Endothelial cell (in vitro differentiated cells): ENCODE measurements around the gene VRK2. TPM values are rescaled to one million over a fixed set of nuclear protein-coding genes. Genes with fewer than 3 reads are reported as not detected.

ENCODE experiments used
- DNase-seq: peaks from one replicate; pipeline ENCODE4 v3.0.0; 2021; ENCODE audit warnings: low spot score
- H3K27ac Mint-ChIP-seq: one replicate; pipeline ENCODE4 v1.8.0; 2021; ENCODE audit warnings: mixed read lengths, inconsistent platforms; ENCODE audit not compliant: unreplicated experiment
- H3K27me3 Mint-ChIP-seq: one replicate; pipeline ENCODE4 v1.8.0; 2021; ENCODE audit warnings: mild to moderate bottlenecking, moderate library complexity, mixed read lengths, inconsistent platforms; ENCODE audit not compliant: unreplicated experiment
- H3K36me3 Mint-ChIP-seq: one replicate; pipeline ENCODE4 v1.8.0; 2021; ENCODE audit warnings: mild to moderate bottlenecking, low read depth, mixed read lengths, inconsistent platforms; ENCODE audit not compliant: unreplicated experiment
- H3K4me1 Mint-ChIP-seq: one replicate; pipeline ENCODE4 v1.8.0; 2021; ENCODE audit warnings: mild to moderate bottlenecking, mixed read lengths, inconsistent platforms; ENCODE audit not compliant: unreplicated experiment
- H3K4me3 Mint-ChIP-seq: one replicate; pipeline ENCODE4 v1.8.0; 2021; ENCODE audit warnings: mild to moderate bottlenecking, mixed read lengths, inconsistent platforms; ENCODE audit not compliant: unreplicated experiment
- H3K9me3 Mint-ChIP-seq: one replicate; pipeline ENCODE4 v1.8.0; 2021; ENCODE audit warnings: mixed read lengths, inconsistent platforms; ENCODE audit not compliant: unreplicated experiment
- CTCF ChIP-seq: fragments of 200-600 bp; sonication (generic); IDR thresholded peaks from one replicate; pipeline ENCODE4 v1.5.0; 2021; ENCODE audit warnings: antibody characterized with exemption; ENCODE audit not compliant: unreplicated experiment
- total RNA-seq: library from RNA; stranded (reverse); fragmentation: NEBNext Ultra II Directional; extraction: Animal tissue kit (Norgen Biotek cat#: 25700); gene quantifications from one replicate; pipeline ENCODE4 v1.2.1, GENCODE V29; 2021; ENCODE audit not compliant: unreplicated experiment

The VRK2 gene
- total RNA-seq, 1 donor from 2014 or later: 18.3 TPM

- Mint-ChIP-seq H3K4me1 (no peaks in the 10 kb centered on the region), H3K9me3 (no peaks in the 10 kb centered on the region), H3K27ac (no peak overlapping the region), H3K4me3 (no peak overlapping the region), H3K27me3 (no peaks in the 10 kb centered on the region), H3K36me3 (no peaks in the 10 kb centered on the region)
- TF ChIP-seq CTCF: no peak
- no peak for DNase-seq
Measured at GRCh38 chr2:58052978-58053377, 6.4 kb downstream of the VRK2 start.

GRCh38 chr2:58054264-58054663, 7.7 kb downstream of the VRK2 start:
- no peaks in the 10 kb centered on the region for H3K9me3 Mint-ChIP-seq
- no peaks in the 10 kb centered on the region for H3K36me3 Mint-ChIP-seq
- DNase-seq: no peak
- no peak for TF ChIP-seq CTCF
- no peak overlapping the region for H3K27ac Mint-ChIP-seq
- H3K4me1 Mint-ChIP-seq: no peaks in the 10 kb centered on the region
- H3K4me3 Mint-ChIP-seq: no peak overlapping the region
- no peaks in the 10 kb centered on the region for H3K27me3 Mint-ChIP-seq

GRCh38 chr2:58055033-58055786, 8.6 kb downstream of the VRK2 start:
- TF ChIP-seq CTCF: no peak
- DNase-seq: no peak
- no peak overlapping the region for H3K27ac Mint-ChIP-seq
- no peaks in the 10 kb centered on the region for H3K9me3 Mint-ChIP-seq
- no peaks in the 10 kb centered on the region for H3K36me3 Mint-ChIP-seq
- no peaks in the 10 kb centered on the region for H3K4me1 Mint-ChIP-seq
- H3K4me3 Mint-ChIP-seq: no peak overlapping the region
- H3K27me3 Mint-ChIP-seq: no peaks in the 10 kb centered on the region

- H3K9me3 Mint-ChIP-seq: no peaks in the 10 kb centered on the region
- TF ChIP-seq CTCF: no peak
- H3K4me1 Mint-ChIP-seq: no peaks in the 10 kb centered on the region
- DNase-seq: no peak
- no peak overlapping the region for H3K27ac Mint-ChIP-seq
- H3K36me3 Mint-ChIP-seq: no peaks in the 10 kb centered on the region
- H3K27me3 Mint-ChIP-seq: no peaks in the 10 kb centered on the region
- no peak overlapping the region for H3K4me3 Mint-ChIP-seq
Measured at GRCh38 chr2:58056192-58056916, 9.7 kb downstream of the VRK2 start.
